HepG2 (cell line): ENCODE data around the gene ATG16L2. TPM values are rescaled to one million over a fixed set of nuclear protein-coding genes. Genes with fewer than 3 reads are reported as not detected.
A peak's percentile ranks its signal among the peaks of the same experiment; 100 is the strongest.

ENCODE experiments used
- ARNTL ChIP-seq: sonication (generic); formaldehyde crosslinking; IDR thresholded peaks from 2 replicates; pipeline ENCODE4 v1.4.0; 2020; ENCODE audit warnings: mild to moderate bottlenecking, missing genetic modification reagents
- CREM ChIP-seq, 2 experiments: sonication (generic) in 1 of 2; formaldehyde crosslinking in 1 of 2; IDR thresholded peaks; 2 replicates each; pipeline versions ENCODE4 v1.4.0 to v1.6.1; 2016 to 2020; ENCODE audit warnings: antibody characterized with exemption in 1 of 2, mild to moderate bottlenecking in 1 of 2, missing genetic modification reagents in 1 of 2
- CSRNP1 ChIP-seq: sonication (generic); formaldehyde crosslinking; IDR thresholded peaks from 2 replicates; pipeline ENCODE4 v1.8.1; 2023; ENCODE audit warnings: mild to moderate bottlenecking, missing genetic modification reagents
- FOXA3 ChIP-seq: IDR thresholded peaks from 2 replicates; pipeline ENCODE4 v1.6.1; 2016; ENCODE audit warnings: missing genetic modification reagents, missing compliant biosample characterization
- KLF11 ChIP-seq: IDR thresholded peaks from 2 replicates; pipeline ENCODE4 v1.6.1; 2016; ENCODE audit warnings: missing compliant biosample characterization
- MXI1 ChIP-seq: IDR thresholded peaks from 3 replicates; pipeline ENCODE4 v1.6.1; 2012; ENCODE audit warnings: low read depth, low read length, inconsistent platforms, borderline replicate concordance
- NFYB ChIP-seq: sonication (generic); formaldehyde crosslinking; IDR thresholded peaks from 2 replicates; pipeline ENCODE4 v1.4.0; 2020; ENCODE audit warnings: missing genetic modification reagents
- SAP130 ChIP-seq: IDR thresholded peaks from 2 replicates; pipeline ENCODE4 v1.6.1; 2016; ENCODE audit warnings: low read depth
- SETDB1 ChIP-seq: sonication (generic); formaldehyde crosslinking; IDR thresholded peaks from 2 replicates; pipeline ENCODE4 v1.5.1; 2020; ENCODE audit warnings: missing genetic modification reagents, mild to moderate bottlenecking, borderline replicate concordance
- STAG1 ChIP-seq: sonication (generic); formaldehyde crosslinking; IDR thresholded peaks from 2 replicates; pipeline ENCODE4 v1.4.0; 2020; ENCODE audit warnings: missing genetic modification reagents
- TBL1XR1 ChIP-seq: fragments of 150-350 bp; IDR thresholded peaks from 2 replicates; pipeline ENCODE4 v1.6.1; 2014; ENCODE audit warnings: borderline replicate concordance, low read length; ENCODE audit not compliant: partially characterized antibody
- ZBTB26 ChIP-seq: IDR thresholded peaks from 2 replicates; pipeline ENCODE4 v1.6.1; 2016; ENCODE audit warnings: missing compliant biosample characterization, missing genetic modification reagents, borderline replicate concordance
- ZBTB34 ChIP-seq: sonication (generic); formaldehyde crosslinking; IDR thresholded peaks from 2 replicates; pipeline ENCODE4 v1.8.0; 2022; ENCODE audit warnings: mild to moderate bottlenecking, missing genetic modification reagents
- ZBTB7B ChIP-seq: sonication (generic); formaldehyde crosslinking; IDR thresholded peaks from 2 replicates; pipeline ENCODE4 v1.4.0; 2020; ENCODE audit warnings: missing genetic modification reagents
- ZKSCAN5 ChIP-seq: sonication (generic); formaldehyde crosslinking; IDR thresholded peaks from 2 replicates; pipeline ENCODE4 v1.5.1; 2020; ENCODE audit warnings: mild to moderate bottlenecking, missing genetic modification reagents
- ZNF282 ChIP-seq: fragments of 450-650 bp; IDR thresholded peaks from 2 replicates; pipeline ENCODE4 v1.6.1; 2018; ENCODE audit not compliant: partially characterized antibody
- ZNF350 ChIP-seq: sonication (generic); formaldehyde crosslinking; IDR thresholded peaks from 2 replicates; pipeline ENCODE4 v1.4.0; 2020; ENCODE audit warnings: mild to moderate bottlenecking, low read depth, missing genetic modification reagents, borderline replicate concordance
- ZNF512B ChIP-seq: sonication (generic); formaldehyde crosslinking; IDR thresholded peaks from 2 replicates; pipeline ENCODE4 v1.5.1; 2020; ENCODE audit warnings: missing genetic modification reagents, mild to moderate bottlenecking, borderline replicate concordance
- ZNF589 ChIP-seq: sonication (generic); formaldehyde crosslinking; conservative IDR thresholded peaks from 2 replicates; pipeline ENCODE4 v1.8.0; 2022; ENCODE audit warnings: mild to moderate bottlenecking, moderate library complexity, missing genetic modification reagents
- ZNF614 ChIP-seq: IDR thresholded peaks from 2 replicates; pipeline ENCODE4 v1.6.1; 2018; ENCODE audit warnings: missing biosample characterization, missing genetic modification reagents, inconsistent platforms, borderline replicate concordance
- ZNF724P ChIP-seq: sonication (generic); formaldehyde crosslinking; IDR thresholded peaks from 2 replicates; pipeline ENCODE4 v1.8.0; 2022; ENCODE audit warnings: missing genetic modification reagents, borderline replicate concordance
- polyA plus RNA-seq, 8 experiments: library from polyadenylated mRNA; depleted of rRNA in 3 of 8; stranded (reverse) in 7 of 8; unstranded in 1 of 8; fragments of >200 nt; fragmentation: Illumina TruSeq in 4 of 8; extraction: Trizol in 4 of 8; gene quantifications; 2 replicates each; pipeline versions ENCODE4 v1.2.1 to v1.2.3, GENCODE V29; 2011 to 2016; ENCODE audit warnings: low read depth in 4 of 8, missing spikeins in 1 of 8, mixed read lengths in 1 of 8; ENCODE audit not compliant: insufficient read depth in 1 of 8
- total RNA-seq, 5 experiments: library from RNA; depleted of rRNA; stranded (reverse); fragments of >200 nt; fragmentation: Illumina TruSeq; extraction: Trizol; gene quantifications; 2 replicates each; pipeline ENCODE4 v1.2.3, GENCODE V29; 2016; ENCODE audit warnings: low read depth in 1 of 5

Gene ATG16L2
- total and polyA plus RNA-seq, 2 of the 13 experiments (the other 11 are each of a cell fraction or from before 2014, with no cell fraction given) = 6.2 to 14.8 TPM

GRCh38 chr11:72786305-72787215, 27.7 kb upstream of the ATG16L2 start (continued):
- TF ChIP-seq CREM (IDR thresholded peaks at IDR 0.05) (no peak; the same call in 1 of the 2 replicates), CREM (CRISPR knock-in tag; IDR thresholded peaks at IDR 0.05) (no peak), SETDB1 (CRISPR knock-in tag) (no peak), ZKSCAN5 (CRISPR knock-in tag) (no peak), TBL1XR1 (no peak), ZNF724P (CRISPR knock-in tag) (no peak), ZNF512B (CRISPR knock-in tag) (no peak), ZNF282 (no peak), NFYB (CRISPR knock-in tag) (no peak), SAP130 (CRISPR knock-in tag) (peak; percentile 64), ZBTB7B (peak; percentile 79; the same call in 1 of the 2 replicates), ZNF350 (CRISPR knock-in tag) (no peak), ZBTB26 (CRISPR knock-in tag) (no peak), STAG1 (CRISPR knock-in tag) (no peak), MXI1 (no peak), ZNF589 (CRISPR knock-in tag) (no peak), ARNTL (no peak), CSRNP1 (CRISPR knock-in tag) (no peak), FOXA3 (peak; percentile 78), ZBTB34 (CRISPR knock-in tag) (0 out of 2 replicates have a peak, but pooled peaks have one; percentile 3), KLF11 (CRISPR knock-in tag) (no peak), ZNF614 (CRISPR knock-in tag) (no peak)
